HG03159 (cell line): Measurements from ENCODE around the gene RFC3.
A peak's percentile ranks its signal among the peaks of the same experiment; 100 is the strongest.
"Not testable (repeated sequence)": the region's sequence is repeated elsewhere in the genome, so short reads cannot be mapped to it uniquely, and the experiment has no call there.

ENCODE experiments used
- ATAC-seq: cut with Tn5 transposase; IDR thresholded peaks from one replicate; pipeline ENCODE4 v1.9.1; 2021; ENCODE audit warnings: mild to moderate bottlenecking, moderate library complexity; ENCODE audit not compliant: unreplicated experiment

RFC3 gene

GRCh38 chr13:33806470-33807248 lies 11.3 kb upstream of the RFC3 start:
- ATAC-seq, result no peak

GRCh38 chr13:33812829-33813228 lies 5.1 kb upstream of the RFC3 start:
- ATAC-seq, result not testable (repeated sequence)

- no peak for ATAC-seq
These were observed 2.9 kb upstream of the RFC3 start for GRCh38 chr13:33815011-33815550.

- ATAC-seq, result no peak
These were observed 1.0 kb upstream of the RFC3 start for GRCh38 chr13:33816912-33817311.

DNA sequence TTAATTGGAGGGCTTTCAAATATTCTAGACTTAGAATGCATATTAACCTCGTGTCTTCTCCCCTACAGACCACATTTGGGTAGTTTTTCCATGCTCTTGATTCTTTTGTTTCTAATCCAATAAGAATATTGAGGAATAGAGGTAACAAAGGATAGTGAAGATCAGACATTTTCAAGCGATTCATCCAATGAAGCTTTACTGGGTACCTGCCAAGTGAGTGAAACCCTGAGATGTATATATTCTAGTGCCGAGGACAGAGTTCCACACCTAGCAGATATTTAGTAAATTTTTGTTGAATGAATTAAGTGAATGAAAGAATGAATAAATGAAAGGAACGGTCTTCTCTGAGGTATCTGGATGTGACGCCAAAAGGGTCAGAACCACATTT lies 442 bp upstream of the RFC3 start:
- ATAC-seq, result peak; percentile 5

DNA sequence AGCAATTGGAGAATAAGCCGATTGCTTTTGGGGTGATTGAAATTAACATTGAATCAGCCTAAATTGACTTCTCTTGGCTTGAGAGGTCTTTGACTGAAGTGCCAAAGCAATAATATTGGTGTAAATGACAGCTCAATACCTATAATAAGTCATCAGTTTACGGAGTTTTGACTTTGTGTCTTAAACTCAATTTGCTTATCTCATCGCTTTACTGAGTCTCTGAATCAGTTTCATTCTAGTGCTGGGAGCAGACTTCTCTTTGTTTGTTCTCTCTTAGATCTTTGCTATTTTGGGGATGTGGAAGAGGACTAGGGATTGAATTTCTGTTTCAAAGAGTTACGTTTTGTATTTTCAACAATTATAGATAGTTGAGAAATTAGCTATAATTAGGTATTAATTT lies 7.1 kb downstream of the RFC3 start:
- no peak for ATAC-seq

GRCh38 chr13:33827139-33827538 lies 9.2 kb downstream of the RFC3 start:
- no peak for ATAC-seq

DNA sequence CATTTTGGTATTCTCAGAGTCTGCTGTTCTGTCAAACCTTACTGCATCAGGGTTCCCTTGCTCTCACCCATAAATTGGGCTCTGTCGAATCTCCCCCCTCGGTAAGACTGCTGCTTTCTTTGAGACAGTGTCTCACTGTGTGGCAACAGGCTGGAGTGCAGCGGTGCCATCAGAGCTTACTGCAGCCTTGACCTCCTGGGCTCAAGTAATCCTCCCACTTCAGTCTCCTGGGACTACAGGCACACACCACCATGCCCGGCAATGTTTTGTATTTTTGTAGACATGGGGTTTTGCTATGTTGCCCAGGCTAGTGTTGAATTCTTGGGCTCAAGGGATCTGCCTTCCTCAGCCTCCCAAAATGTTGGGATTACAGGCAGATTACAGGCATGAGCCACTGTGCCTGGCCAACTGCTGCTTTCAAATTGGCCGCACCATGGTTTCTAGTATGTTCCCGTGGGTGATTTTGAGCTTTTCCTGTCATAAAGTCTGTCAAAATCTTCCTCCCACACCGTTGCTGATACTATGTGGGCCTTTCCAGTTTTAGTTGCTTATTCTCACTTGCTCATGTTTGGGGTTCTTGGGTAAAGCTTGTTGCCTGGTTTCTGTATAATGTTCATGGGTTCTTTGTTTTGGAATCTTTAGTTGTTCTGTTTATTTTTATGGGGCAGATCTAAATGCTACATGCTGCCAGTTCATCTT lies 10.6 kb downstream of the RFC3 start:
- no peak for ATAC-seq

DNA sequence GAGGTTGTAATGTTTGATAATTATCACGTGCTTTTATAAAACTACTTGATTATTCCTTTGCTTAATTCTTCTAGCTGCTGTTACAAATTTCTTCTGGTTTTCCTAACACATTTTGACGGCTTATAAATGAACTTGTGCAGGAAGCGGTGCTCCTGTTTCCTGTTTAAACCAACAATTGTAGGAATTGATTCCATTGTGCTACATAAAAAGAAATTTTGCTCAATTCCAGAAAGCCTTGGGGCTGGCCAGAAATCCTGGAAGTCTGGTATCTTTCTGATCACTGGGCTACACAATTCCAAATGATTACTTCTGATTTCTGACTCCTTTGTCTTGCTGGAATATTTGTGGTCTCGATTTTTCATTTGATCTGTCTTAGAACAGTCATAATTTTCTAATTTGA lies 14.9 kb downstream of the RFC3 start:
- no peak for ATAC-seq

DNA sequence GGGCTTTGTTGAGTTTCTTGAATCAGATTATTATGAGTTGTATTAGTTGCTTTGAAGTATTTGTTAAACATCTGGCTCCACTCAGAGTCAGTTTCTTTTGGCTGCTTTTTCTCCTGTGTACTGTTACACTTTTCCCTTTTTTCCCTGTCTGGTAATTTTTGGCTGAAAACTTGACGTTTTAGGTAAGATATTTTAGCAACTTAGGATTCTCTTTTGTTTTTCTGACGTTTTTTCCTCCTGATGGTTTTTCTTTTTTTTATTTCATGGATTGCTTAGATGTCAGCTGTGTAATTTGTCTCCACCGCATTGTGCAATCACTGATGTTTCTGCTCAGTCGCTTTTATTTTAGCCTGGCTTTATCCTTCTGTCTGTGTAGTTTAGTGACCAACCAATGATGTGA lies 20.7 kb downstream of the RFC3 start:
- no peak for ATAC-seq

- ATAC-seq, result no peak
These were observed 22.5 kb downstream of the RFC3 start for GRCh38 chr13:33840402-33840801.

GRCh38 chr13:33842207-33842606 lies 24.3 kb downstream of the RFC3 start:
- no peak for ATAC-seq

DNA sequence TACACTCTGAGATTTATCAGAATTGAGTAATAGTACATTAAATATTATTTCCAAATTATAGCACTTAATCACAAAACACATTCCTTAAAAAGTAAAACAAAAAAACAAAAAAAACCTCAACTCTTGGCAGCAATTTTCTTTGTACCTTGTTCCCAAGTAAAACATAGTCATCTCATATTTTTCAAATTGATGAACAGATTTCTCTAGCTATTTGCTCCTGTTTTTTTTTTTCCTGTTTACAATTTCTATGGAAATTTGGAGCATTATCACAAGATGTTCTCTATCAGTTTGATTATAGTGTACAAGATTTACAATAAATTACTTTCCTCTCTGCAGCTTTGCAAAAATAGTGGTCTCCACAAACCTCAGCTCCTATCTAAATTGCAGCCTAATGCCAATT lies 25.0 kb downstream of the RFC3 start:
- no peak for ATAC-seq

- ATAC-seq, result no peak
These were observed 27.8 kb downstream of the RFC3 start for GRCh38 chr13:33845572-33846302.

- no peak for ATAC-seq
These were observed 28.5 kb downstream of the RFC3 start for GRCh38 chr13:33846303-33847062.

DNA sequence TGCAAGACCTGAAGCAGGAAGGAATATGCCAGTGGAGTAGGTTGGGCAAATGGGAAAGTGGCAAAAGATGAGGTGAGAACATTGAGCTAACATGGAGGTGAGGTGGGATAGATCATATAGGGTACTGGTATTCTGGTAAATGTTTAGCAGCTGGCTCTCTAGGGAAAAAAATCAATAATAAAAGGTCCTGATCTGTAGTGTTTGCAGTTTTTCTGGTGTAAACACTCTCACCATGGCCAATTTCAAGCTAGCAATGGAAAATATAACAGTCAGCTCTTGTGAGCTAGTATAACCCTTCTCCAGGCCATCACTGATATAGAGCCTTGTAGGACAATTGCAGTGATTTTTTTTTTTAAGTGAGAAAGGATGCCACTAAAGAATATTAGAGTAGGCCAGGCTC lies 31.3 kb downstream of the RFC3 start:
- ATAC-seq, result no peak

GRCh38 chr13:33855371-33855895 lies 37.5 kb downstream of the RFC3 start:
- no peak for ATAC-seq

- no peak for ATAC-seq
These were observed 41.8 kb downstream of the RFC3 start for GRCh38 chr13:33859691-33860303.

DNA sequence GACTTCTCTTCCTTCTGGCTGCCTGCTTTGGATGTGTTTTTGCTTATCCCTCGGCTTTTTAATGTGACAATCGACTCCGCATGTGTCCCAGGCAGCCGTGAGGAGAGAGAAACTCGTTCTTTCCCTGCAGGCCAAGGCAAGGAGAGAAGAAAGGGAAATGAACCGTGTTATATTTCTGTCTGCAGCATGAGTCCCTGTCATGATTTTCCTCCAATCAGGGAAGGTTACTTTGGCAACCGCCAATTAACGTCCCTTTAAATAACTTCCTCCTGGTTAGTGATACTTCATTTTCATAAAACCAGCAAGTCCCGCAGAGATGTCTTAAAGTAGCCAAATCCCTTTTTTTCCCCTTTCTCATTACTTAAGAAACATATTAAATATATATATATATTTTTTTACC lies 42.6 kb downstream of the RFC3 start:
- ATAC-seq, result no peak

- ATAC-seq, result no peak
These were observed 44.1 kb downstream of the RFC3 start for GRCh38 chr13:33862016-33862415.
